GM12865 (cell line): ENCODE data around the gene CDRT4.

Experiments
- DNase-seq: peaks from one replicate; pipeline ENCODE4 v3.0.0; 2010; ENCODE audit warnings: low read depth
- H3K4me3 ChIP-seq: 2 replicates; pipeline ENCODE4 v1.5.1; 2011; ENCODE audit warnings: mild to moderate bottlenecking, low read depth, low read length, control low read depth
- CTCF ChIP-seq: IDR thresholded peaks from 2 replicates; pipeline ENCODE4 v1.5.1; 2011; ENCODE audit warnings: low read length, control low read depth, low read depth, inconsistent platforms; ENCODE audit not compliant: insufficient read depth; ENCODE audit errors: missing control alignments

CDRT4 gene

GRCh38 chr17:15462976-15463772 lies 4.2 kb downstream of the CDRT4 start:
- TF ChIP-seq CTCF = no peak
- no peak overlapping the region for H3K4me3 ChIP-seq
- DNase-seq = no peak

DNA sequence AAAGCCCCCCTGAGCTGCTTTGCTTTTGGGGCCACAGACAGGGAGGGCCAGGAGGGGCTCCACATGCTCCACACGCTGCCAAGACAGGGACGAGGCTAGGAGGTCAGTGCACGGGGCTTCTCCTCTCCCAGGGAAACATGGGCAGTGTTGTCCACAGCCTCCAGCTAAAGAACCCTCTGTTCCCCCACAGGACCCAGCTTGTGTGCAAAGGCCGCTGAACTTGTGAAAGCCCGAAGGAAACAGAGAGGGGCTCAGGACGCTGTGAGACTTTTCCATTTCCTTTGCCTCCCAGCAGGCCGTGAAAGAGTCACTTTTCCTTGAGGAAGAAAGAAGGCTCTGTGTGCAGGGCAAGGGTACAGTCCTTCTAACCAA lies 9.7 kb downstream of the CDRT4 start:
- DNase-seq = no peak
- TF ChIP-seq CTCF = no peak
- H3K4me3 ChIP-seq = no peak overlapping the region

GRCh38 chr17:15456972-15457722 lies 10.3 kb downstream of the CDRT4 start:
- no peak for TF ChIP-seq CTCF
- no peak overlapping the region for H3K4me3 ChIP-seq
- no peak for DNase-seq

DNA sequence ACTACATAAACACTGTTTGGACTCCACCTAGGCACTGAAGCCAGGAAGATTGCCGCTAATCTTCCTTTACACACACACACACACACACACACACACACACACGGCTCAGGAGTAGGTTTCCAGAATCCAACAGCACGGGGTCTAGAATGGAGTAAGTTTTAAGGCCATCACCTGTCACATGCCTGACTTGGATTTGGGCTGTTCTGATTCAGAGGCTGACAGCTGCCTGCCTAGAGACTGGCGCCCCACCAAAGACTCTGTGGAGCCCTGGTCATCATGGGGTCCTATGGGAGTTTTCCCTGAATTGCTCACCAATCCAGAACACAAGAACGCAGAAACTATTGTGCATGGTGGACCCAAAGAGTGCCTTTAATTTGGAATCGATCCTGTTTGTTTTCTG lies 10.9 kb downstream of the CDRT4 start:
- DNase-seq = no peak
- H3K4me3 ChIP-seq = no peak overlapping the region
- TF ChIP-seq CTCF = no peak

GRCh38 chr17:15454346-15454745 lies 13.1 kb downstream of the CDRT4 start:
- H3K4me3 ChIP-seq = no peak overlapping the region
- TF ChIP-seq CTCF = no peak
- no peak for DNase-seq

GRCh38 chr17:15453782-15454181 lies 13.6 kb downstream of the CDRT4 start:
- TF ChIP-seq CTCF = no peak

DNA sequence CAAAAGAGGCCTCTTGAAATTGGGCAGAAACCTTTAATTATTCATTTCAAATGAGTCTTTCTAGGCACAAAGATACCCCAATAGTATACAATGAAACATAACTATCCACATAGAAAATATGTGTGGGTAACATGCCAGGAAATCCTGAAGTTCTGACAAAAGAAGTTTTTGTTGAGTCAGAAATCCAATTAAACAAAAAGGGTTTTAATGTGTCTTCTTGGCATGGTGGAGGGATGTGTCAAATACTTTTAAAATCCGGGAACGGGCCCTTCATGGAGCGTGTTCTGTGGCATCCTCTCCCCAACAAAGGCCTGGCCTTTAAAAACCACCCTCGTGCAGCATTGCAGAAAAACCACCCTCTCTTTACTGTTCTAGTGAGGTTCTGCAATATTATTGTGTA lies 14.2 kb downstream of the CDRT4 start:
- no peak for DNase-seq
- no peak for TF ChIP-seq CTCF
- no peak overlapping the region for H3K4me3 ChIP-seq

More at GRCh38 chr17:15453782-15454181, 13.6 kb downstream of the CDRT4 start:
- DNase-seq = no peak
- H3K4me3 ChIP-seq = no peak overlapping the region
